Cerebellar cortex (tissue), 1 donor: ENCODE measurements around the gene TRIM33.

Source experiments
- DNase-seq: peaks from one replicate; pipeline ENCODE4 v3.0.0-alpha.2; 2015; ENCODE audit warnings: low spot score

TRIM33 gene

DNA sequence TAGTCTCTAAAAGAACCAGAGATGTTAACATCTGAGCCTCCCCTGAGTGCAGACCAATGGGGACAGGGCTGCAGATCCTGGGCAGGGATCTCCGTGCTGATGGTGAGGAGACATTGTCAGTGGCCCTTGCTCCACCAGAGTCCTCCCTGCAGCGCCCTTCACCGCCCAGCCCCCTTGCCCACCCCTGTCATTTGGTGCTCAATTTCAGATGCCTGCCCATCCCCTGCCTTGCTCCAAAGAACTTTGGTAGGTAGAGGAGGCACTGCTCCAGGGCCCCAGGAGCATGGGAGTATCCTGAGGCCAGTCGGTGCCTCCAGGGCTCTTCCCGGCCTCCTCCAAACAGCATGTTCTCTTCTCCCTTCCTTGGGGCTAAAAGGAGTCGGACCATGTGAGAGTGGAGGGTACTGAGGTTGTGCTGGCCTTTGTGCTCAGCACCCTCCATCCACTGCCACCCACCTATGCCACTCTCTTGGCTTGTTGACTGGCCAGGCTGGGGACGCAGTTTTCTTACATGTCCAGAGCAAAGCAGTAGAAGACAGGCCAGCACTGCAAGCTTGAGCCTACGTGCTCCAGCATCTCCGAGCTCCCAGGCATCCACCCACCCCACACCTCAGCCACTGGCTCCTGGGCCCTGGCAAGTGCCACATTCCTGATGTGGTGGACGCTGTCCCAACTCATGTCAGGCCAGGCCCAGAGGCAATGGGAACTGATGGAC, 160.1 kb downstream of the TRIM33 start:
- DNase-seq = no peak

DNA sequence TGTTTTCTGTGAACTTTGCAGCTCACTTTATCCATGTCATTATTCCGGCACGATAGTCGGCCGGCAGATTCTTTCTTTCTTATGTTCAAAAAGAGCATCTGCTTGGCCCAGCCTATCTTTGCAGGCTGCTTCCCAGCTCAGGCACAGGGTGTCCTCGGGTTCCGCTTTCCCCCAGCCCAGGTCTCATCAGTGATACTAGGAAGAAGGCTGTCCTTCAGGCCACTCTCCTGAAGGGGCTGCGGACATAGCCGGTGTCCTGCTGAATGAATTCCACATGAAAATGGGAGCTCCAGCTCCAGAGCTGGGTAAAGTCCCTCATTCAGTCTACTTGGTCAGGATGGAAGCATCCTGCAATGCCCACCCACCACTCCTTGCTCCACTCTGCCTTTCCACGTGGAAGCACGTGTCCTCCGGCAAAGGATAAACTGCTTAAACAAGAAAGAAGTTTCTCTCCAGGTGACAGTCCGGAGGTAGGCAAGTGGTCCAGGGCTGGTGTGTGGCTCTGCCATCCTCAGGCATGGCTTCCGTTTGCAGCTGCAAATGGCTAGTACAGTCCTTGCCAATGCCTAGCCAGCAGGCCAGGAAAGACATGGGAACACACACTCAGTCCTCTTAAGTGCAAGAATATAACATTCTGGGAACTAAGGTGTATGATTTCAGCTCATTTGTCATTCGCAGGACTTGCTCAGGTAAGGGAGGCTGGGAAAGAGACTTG, 161.0 kb downstream of the TRIM33 start:
- no peak for DNase-seq

DNA sequence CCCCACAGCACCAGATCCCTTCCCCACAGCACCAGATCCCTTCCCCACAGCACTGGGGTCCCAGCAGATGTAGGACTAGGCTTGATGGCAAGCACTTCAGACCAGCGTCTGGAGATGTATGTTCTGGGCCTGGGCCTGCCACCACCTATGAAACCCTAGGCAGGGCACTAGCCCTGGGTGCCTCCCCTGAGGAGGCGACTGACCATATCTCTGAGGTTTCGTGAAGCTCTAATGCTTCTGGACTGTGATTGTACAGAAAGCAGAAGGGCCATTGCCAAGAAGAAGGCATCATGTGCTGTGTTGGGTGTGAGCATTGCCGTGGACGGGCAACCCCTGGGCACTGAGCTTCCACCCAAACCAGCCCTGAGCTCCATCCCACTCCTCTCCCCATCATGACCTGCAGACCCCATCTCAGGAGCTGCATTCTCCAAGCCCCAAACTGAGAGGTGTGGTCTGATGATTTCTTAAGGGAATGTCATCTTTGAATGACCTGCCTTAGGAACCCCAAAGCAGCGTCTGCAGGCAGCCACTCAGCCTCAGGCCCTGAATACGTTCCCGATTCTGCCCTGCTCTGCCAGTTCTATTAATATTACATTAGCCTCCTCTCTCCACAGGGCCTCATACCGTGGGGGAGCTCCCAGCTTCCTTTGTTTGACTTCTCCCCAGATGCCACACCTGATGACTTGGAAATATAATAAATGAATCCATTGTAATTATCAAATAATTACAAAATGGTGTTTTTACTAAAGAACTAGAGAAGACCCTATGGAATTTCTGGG, 163.4 kb downstream of the TRIM33 start:
- peak; percentile 26 for DNase-seq

DNA sequence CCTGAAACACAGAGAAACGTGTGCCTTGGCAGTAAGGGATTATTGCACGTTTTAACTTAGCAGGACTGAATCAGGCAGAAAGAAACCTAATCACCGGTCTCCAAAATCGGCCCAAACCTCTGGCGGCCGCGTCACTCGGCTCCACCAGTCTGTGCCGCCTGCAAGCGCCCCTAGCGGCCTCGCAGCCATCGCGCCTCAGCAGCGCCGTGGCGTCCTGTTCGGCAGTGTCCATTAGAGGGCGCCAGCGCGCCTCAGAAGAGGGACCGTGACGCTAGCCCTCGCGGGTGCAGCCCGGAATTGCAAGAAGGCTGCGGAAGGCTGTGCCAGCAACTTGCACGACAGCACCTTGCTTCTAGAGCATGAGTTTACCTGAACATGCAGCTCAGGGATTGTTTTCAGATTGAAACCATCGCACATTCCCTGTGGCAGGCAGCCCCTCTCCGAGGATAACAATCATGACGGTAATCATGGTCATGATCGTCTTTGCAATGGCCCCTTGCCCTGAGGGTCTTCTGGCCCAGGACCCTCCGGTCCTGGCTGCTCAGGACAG, 164.4 kb downstream of the TRIM33 start:
- DNase-seq = peak; percentile 95

DNA sequence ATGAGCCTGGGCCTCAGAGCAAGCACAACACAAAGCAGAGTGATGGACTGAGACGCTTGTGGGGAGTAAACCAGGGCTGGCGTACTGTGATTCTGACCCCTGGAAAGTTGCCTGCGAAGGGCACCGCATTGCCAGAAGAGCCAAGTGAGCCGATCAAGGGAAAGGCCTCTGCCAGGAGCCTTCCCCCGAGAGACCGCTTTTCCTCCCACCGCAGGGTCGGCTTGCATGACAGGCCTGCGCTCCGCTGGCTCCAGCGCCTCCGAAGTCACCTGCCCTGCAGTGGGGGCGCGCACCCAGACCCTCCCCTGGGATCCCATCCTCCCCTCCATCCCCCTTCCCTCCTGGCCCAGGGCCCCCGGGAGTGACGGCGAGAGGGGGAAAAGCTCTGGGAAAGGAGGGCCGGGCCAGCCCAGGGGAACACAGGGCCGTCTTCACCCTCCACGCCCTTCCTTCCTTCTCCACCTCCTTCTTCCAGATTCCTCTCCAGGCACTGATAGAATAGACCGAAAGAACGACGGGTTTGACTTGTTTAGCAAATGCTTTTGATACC, 165.0 kb downstream of the TRIM33 start:
- DNase-seq = peak; percentile 22

DNA sequence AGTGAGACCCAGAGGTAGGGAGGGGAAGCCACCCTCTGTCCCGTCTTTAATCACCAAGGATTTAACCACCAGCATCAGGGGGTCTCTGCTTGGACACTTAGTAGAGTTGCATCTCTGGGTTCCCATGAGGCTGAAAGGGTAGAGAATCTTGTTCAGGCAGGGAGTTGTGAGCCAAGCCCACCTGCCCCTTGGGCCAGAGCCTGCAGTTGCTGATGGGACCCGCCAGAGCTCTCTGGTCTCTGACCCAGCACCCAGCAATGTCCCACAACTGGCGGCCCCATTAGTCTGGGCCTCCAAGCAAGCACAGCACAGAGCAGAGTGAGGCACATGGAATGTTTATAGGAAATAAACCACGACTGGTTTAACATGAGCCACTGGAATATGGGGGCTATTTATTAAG, 166.3 kb downstream of the TRIM33 start:
- no peak for DNase-seq
